DND-41 (cell line): ENCODE measurements around the gene ADAMTSL4.
A peak's percentile ranks its signal among the peaks of the same experiment; 100 is the strongest.

ENCODE experiments used
- ATAC-seq: fragments of 200-7000 bp; cut with Tn5 transposase; 3 replicates; pipeline ENCODE4 v1.9.1; 2021; ENCODE audit warnings: low read depth; ENCODE audit not compliant: insufficient read depth
- DNase-seq: peaks from one replicate; pipeline ENCODE4 v3.0.0-alpha.2; 2020
- H2AFZ ChIP-seq: 2 replicates; pipeline ENCODE4 v1.6.0; 2012; ENCODE audit warnings: low read depth, low read length
- H3K27ac ChIP-seq: 2 replicates; pipeline ENCODE4 v1.5.1; 2012; ENCODE audit warnings: low read length, inconsistent platforms
- H3K27me3 ChIP-seq: fragments of 200-600 bp; sonication (generic); 2 replicates; pipeline ENCODE4 v1.6.0; 2012; ENCODE audit warnings: low read length, mild to moderate bottlenecking, inconsistent platforms; ENCODE audit not compliant: insufficient read depth, poor library complexity
- H3K36me3 ChIP-seq: 2 replicates; pipeline ENCODE4 v1.5.1; 2012; ENCODE audit warnings: low read length, inconsistent platforms; ENCODE audit not compliant: insufficient read depth
- H3K4me1 ChIP-seq: 2 replicates; pipeline ENCODE4 v1.5.1; 2012; ENCODE audit warnings: mild to moderate bottlenecking, low read length; ENCODE audit not compliant: insufficient read depth
- H3K4me2 ChIP-seq: 2 replicates; pipeline ENCODE4 v1.6.0; 2012; ENCODE audit warnings: mild to moderate bottlenecking, moderate library complexity, low read length, inconsistent platforms; ENCODE audit not compliant: insufficient read depth
- H3K4me3 ChIP-seq, 2 experiments: fragments of 200-600 bp in 1 of 2; shearing (Covaris generic) in 1 of 2; 2 replicates each; pipeline ENCODE4 v1.5.1; 2012 to 2016; ENCODE audit warnings: inconsistent platforms in 2 of 2, low read length in 2 of 2, mild to moderate bottlenecking in 2 of 2, low read depth in 1 of 2, moderate library complexity in 1 of 2
- H3K79me2 ChIP-seq: 2 replicates; pipeline ENCODE4 v1.6.0; 2012; ENCODE audit warnings: low read length, inconsistent platforms; ENCODE audit not compliant: insufficient read depth
- H3K9ac ChIP-seq: 2 replicates; pipeline ENCODE4 v1.6.0; 2012; ENCODE audit warnings: low read depth, mild to moderate bottlenecking, inconsistent platforms, low read length, moderate library complexity
- H3K9me3 ChIP-seq: 2 replicates; pipeline ENCODE4 v1.5.1; 2012; ENCODE audit warnings: low read length, moderate library complexity, mild to moderate bottlenecking, inconsistent platforms; ENCODE audit not compliant: insufficient read depth, severe bottlenecking
- H4K20me1 ChIP-seq: 2 replicates; pipeline ENCODE4 v1.6.0; 2012; ENCODE audit warnings: low read length; ENCODE audit not compliant: insufficient read depth
- EZH2 ChIP-seq: IDR thresholded peaks from 3 replicates; pipeline ENCODE4 v1.6.1; 2012; ENCODE audit warnings: borderline replicate concordance, low read depth, mild to moderate bottlenecking, moderate library complexity, low read length, inconsistent platforms; ENCODE audit not compliant: severe bottlenecking
- TF ChIP-seq, protein P1 (sequence below): IDR thresholded peaks from 2 replicates; pipeline ENCODE4 v1.5.1; 2012; ENCODE audit warnings: borderline replicate concordance, low read length, moderate library complexity, mild to moderate bottlenecking; ENCODE audit not compliant: poor library complexity, severe bottlenecking; ENCODE audit errors: extremely low read depth

The ADAMTSL4 gene

DNA sequence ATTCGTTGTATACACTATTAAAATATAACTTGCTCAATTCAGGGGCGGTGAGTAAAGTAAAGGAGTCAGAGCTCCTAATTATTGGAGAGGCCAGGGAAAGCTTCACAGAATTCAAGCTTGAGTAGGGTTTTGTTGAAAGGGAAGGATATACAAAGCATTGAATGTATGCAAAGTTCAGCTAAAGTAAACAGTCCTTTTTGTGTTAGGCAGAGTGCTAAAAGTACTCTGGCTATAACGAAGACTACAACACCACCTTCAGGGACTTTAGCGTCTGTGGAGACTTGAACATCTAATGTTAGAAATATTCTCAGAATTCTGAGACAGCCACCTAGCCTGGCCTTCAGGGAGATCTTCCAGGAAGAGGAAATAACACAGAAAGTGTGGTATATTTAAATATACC, 32.6 kb upstream of the ADAMTSL4 start:
- TF ChIP-seq EZH2, result no peak
- TF ChIP-seq, protein P1, sequence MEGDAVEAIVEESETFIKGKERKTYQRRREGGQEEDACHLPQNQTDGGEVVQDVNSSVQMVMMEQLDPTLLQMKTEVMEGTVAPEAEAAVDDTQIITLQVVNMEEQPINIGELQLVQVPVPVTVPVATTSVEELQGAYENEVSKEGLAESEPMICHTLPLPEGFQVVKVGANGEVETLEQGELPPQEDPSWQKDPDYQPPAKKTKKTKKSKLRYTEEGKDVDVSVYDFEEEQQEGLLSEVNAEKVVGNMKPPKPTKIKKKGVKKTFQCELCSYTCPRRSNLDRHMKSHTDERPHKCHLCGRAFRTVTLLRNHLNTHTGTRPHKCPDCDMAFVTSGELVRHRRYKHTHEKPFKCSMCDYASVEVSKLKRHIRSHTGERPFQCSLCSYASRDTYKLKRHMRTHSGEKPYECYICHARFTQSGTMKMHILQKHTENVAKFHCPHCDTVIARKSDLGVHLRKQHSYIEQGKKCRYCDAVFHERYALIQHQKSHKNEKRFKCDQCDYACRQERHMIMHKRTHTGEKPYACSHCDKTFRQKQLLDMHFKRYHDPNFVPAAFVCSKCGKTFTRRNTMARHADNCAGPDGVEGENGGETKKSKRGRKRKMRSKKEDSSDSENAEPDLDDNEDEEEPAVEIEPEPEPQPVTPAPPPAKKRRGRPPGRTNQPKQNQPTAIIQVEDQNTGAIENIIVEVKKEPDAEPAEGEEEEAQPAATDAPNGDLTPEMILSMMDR, result peak; percentile 42
- no peak overlapping the region for H3K27ac ChIP-seq
- peak overlapping the region in 1 of 2 experiments; percentile 94; a peak in 3 of 4 replicates for H3K4me3 ChIP-seq
- no peaks in the 10 kb centered on the region for H3K36me3 ChIP-seq
- peak overlapping the region; percentile 72 for H3K9ac ChIP-seq
- no peaks in the 10 kb centered on the region for H3K27me3 ChIP-seq
- H3K79me2 ChIP-seq, result no peaks in the 10 kb centered on the region
- H3K9me3 ChIP-seq, result no peaks in the 10 kb centered on the region
- H3K4me2 ChIP-seq, result peak overlapping the region; percentile 94
- DNase-seq (no peak), ATAC-seq (no peak)
- H4K20me1 ChIP-seq, result no peaks in the 10 kb centered on the region
- peak overlapping the region; percentile 99 for H2AFZ ChIP-seq
- peaks cover 16% of the 10 kb centered on the region for H3K4me1 ChIP-seq

DNA sequence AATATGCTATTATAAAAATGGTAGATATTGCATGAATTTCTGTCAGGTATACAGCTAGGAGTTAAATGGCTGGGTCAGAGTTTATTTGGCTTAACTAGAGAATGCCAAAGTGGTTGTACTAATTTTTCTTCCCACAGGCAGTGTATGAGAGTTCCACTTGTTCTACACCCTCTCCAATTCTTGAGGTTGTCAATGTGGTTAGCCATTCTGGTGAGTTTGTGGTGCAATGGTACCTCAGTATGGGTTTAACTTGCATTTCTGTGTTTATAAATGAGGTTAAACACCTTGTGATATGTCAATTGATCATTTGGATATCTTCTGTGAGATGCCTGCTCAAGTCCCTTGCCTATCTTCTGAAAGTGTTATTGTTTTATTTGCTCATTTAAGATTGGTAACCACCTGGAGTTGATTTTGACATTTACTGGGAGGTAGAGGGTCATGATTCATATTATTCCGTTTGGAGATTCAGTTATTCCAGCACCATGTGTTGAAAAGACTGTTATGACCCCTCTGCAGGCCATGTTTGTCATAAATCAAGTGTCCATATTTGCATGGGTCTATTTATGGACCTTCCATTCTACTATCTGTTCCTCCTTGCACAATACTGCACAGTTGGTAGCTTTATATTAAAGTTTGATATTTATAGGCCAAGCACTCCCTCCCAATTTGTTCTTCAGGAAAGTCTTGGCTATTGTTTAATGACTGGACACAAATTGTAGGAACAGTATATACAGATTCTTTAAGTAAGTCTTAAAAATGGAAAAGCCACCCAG, 27.8 kb upstream of the ADAMTSL4 start:
- no peak overlapping the region for H3K9ac ChIP-seq
- no peak overlapping the region for H3K4me3 ChIP-seq
- ATAC-seq (no peak), DNase-seq (no peak)
- no peaks in the 10 kb centered on the region for H3K79me2 ChIP-seq
- H3K4me2 ChIP-seq, result no peak overlapping the region
- no peaks in the 10 kb centered on the region for H3K9me3 ChIP-seq
- no peaks in the 10 kb centered on the region for H3K36me3 ChIP-seq
- H3K4me1 ChIP-seq, result peaks cover 4% of the 10 kb centered on the region
- H3K27ac ChIP-seq, result no peak overlapping the region
- H3K27me3 ChIP-seq, result no peaks in the 10 kb centered on the region
- H4K20me1 ChIP-seq, result no peaks in the 10 kb centered on the region
- no peak overlapping the region for H2AFZ ChIP-seq
- no peak for TF ChIP-seq EZH2
- TF ChIP-seq, protein P1, result no peak

DNA sequence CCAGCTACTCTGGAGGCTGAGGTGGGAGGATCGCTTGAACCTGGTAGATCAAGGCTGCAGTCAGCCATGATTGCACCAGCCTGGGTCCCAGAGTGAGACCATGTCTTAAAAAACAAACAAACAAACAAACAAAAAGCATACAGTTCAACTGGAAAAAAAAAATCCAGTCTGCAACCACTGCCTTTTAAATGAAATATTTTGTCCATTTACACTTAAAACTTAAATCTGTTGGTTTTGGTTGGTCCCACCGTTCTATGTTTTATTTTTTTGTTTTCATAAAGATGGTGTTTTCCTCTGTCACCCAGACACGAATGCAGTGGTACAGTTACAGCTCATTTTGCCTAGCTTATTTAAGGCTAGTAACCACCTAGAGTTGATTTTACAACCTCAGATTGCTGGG, 23.9 kb upstream of the ADAMTSL4 start:
- DNase-seq, result no peak
- Histone ChIP-seq H3K27ac (no peak overlapping the region), H3K4me3 (no peak overlapping the region), H3K36me3 (no peaks in the 10 kb centered on the region), H3K4me2 (no peak overlapping the region), H2AFZ (no peak overlapping the region), H3K79me2 (no peaks in the 10 kb centered on the region), H3K9ac (no peak overlapping the region), H3K27me3 (no peaks in the 10 kb centered on the region), H3K4me1 (no peaks in the 10 kb centered on the region), H3K9me3 (no peaks in the 10 kb centered on the region), H4K20me1 (no peaks in the 10 kb centered on the region)
- ATAC-seq, result no peak
- TF ChIP-seq, protein P1, result no peak
- TF ChIP-seq EZH2, result no peak
